CD1c-positive myeloid dendritic cell (primary cell): ENCODE results near the gene PHOSPHO2.

Source experiments
- DNase-seq: peaks from one replicate; pipeline ENCODE4 v3.0.0-alpha.2; 2016; ENCODE audit errors: extremely low spot score

The PHOSPHO2 gene, protein sequence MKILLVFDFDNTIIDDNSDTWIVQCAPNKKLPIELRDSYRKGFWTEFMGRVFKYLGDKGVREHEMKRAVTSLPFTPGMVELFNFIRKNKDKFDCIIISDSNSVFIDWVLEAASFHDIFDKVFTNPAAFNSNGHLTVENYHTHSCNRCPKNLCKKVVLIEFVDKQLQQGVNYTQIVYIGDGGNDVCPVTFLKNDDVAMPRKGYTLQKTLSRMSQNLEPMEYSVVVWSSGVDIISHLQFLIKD

DNA sequence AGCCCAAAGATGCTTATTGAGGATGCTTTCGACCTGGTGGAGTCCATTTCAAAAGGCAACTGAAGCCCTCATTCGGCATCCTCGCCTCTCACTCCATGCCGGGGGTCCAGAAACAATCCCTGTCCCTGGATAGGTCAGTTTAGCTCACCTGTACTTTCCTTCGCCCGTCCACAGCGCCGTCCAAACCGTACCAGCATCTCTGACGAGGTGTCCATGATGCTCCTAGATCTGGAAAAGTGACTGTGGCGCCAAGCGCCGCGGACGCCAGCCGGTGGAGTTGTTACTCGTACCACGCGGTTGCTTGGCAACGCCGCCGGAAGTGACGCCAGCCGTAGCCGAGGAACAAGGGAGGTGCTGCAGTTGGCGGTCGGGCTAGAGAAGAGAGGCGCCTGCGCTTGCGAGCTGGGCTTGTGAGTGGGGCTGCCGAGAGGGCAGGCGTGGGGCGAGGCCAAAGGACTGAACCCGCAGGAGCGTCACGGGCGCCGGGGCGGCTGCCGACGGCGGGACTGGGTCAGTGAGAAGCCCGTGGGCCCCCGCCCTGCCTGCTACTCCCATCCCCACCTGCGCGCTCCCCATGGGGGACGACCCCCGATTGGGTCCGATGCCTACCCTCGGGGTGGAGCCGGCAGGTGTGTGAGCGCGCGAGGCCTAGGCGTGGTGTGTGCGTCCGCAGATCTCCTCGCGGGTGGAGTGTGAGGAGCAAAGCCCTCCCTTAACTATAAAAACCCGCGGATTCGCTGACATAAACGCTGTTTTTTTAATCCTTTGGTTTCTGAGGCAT lies at the start of gene PHOSPHO2, which contains the start of gene CFAP210:
Gene PHOSPHO2, plus strand, starts transcription at position 357 of the 781 bp plus-strand sequence. CDS start 6,503 bp downstream, outside the sequence.
Gene CFAP210, minus strand, starts transcription at position 293 of the 781 bp plus-strand sequence. Its CDS starts 78 bp downstream, at position 215.
- peak; percentile 99 for DNase-seq

DNA sequence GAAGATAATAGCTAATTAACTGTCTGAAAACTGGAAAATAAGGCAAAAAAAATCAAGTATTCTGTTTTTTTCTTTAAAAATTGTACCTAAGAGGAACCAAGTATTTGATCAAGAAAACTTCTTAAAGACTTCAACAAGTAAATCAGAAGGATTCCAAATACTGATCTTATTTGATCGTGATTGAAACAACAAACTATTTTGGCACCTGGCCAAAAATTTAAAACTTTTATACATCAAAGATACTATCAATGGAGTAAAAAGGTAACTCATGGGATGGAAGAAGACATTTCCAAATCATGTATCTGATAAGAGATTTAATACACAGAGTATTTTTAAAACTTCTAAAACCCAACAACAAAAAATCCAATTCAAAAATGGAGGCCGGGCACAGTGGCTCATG lies 46.8 kb upstream of the PHOSPHO2 start:
- no peak for DNase-seq

DNA sequence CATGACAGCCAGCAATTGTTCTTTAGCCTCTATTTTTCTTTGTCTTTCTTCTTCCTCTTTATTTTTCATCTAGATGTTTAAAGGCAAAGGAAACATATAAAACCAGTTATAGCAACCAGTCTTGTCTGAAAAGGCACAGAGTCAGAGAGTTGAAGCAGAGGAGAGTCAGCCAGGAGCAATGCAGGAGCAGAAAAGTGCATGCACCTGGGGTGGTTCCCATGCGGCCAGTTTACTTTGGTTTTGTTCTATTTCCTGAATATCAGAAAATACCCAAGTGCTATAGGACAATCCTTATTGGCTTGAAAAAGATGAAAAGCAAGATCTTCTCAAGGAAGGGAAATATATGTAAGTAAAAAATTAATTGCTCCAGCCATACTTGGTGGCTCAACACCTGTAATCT lies 45.0 kb upstream of the PHOSPHO2 start:
- no peak for DNase-seq

- DNase-seq = no peak
Measured at GRCh38 chr2:169653636-169654035, 40.6 kb upstream of the PHOSPHO2 start.

GRCh38 chr2:169656164-169656563 lies 38.1 kb upstream of the PHOSPHO2 start:
- no peak for DNase-seq

- no peak for DNase-seq
Measured at GRCh38 chr2:169658877-169659276, 35.4 kb upstream of the PHOSPHO2 start.

GRCh38 chr2:169659320-169659719 lies 34.9 kb upstream of the PHOSPHO2 start:
- no peak for DNase-seq

GRCh38 chr2:169661265-169661664 lies 33.0 kb upstream of the PHOSPHO2 start:
- no peak for DNase-seq

DNA sequence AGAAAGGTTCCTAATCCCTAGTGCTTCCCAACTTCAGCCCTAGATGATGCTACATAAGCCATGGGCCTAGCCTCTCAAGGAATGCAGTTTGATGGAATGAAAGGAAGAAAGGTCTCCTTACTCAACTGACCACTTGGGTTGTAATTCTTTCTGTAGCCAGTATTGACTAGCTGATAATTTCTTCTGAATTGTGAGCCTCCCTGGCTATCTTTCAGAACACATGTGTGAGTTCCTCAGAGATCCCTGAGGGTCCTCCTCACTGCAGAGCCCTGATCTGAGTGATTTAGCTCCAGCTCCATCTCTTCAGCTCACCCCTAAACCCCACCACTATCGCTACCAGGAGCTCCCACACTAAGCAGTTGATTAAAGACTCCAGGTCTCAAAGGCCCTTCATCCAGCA lies 31.5 kb upstream of the PHOSPHO2 start:
- no peak for DNase-seq

- DNase-seq = no peak
Measured at GRCh38 chr2:169663247-169663646, 31.0 kb upstream of the PHOSPHO2 start.

DNA sequence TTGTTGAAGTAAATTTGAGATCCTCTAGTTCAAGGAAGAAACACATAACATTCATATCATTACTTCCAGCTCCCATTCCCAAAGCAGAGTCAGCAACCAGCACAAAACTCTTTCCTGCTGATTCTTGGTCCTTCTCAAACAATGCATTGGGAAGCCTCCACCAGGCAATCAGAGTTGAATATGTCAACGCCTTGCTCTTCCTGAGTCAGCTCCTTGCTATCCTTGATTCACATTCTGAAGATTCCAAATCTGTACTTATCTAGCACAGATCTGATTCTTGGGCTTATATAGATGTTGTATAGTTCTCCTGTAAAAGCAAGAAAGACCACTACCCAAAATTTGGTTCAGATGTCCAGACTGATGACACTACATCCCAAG lies 29.7 kb upstream of the PHOSPHO2 start:
- no peak for DNase-seq

DNA sequence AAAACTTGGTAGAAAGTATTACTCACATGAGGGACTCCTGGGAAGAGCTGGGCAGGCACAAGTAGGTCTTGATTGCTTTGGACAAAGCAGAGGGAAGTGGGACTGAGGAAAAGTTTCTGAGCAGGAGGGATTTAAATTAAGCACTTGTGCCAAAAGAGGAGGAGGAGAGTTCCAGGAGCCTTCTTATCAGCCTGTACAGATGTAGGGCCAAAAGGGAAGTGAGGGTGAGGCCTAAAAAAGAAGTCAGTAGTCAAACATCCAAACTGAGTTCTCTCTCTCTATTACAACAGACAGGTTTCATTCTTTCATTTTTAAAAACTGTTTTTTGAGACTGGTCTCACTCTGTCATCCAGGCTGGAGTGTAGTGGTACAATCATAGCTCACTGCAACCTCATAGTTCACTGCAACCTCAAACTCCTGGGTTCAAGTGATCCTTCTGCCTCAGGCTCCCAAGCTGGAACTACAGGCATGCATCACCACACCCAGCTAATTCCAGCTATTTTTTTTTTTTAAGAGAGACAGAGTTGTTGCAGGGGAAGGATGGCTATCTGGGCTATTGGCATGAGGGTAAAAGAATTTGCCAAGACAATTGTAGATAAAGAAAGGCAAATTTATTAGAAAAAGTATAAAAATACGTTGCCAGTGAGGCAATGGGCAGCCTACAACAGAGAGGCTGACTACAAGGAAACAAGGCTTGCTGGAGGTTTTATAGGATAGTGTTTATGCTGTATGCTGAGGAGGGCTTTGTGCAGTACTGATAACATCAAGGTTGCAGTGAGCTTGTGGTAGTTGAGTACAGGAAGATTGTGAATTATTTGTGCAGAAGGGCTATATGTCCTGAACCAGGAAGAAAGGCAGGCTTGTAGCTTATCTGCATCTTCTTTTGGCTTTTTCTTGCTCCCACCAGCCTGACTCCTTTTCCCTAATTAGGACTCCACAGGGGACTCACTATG lies 29.0 kb upstream of the PHOSPHO2 start:
- no peak for DNase-seq

DNA sequence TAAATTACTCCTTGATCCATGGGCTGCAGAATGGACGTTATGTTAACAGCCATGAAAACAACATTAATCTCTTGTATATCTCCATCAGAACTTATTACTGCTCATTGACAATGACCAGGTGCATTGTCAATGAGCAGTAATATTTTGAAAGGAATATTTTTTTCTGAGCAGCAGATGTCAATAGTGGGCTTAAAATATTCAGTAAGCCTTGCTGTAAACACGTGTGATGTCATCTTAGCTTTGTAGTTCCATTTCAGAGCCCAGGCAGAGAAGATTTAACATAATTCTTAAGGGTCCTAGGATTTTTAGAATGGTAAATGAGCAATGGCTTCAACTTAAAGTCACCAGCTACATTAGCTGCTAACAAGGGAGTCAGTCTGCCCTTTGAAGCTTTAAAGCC lies 26.7 kb upstream of the PHOSPHO2 start:
- DNase-seq = no peak

GRCh38 chr2:169670215-169670651 lies 24.0 kb upstream of the PHOSPHO2 start:
- DNase-seq = no peak

DNA sequence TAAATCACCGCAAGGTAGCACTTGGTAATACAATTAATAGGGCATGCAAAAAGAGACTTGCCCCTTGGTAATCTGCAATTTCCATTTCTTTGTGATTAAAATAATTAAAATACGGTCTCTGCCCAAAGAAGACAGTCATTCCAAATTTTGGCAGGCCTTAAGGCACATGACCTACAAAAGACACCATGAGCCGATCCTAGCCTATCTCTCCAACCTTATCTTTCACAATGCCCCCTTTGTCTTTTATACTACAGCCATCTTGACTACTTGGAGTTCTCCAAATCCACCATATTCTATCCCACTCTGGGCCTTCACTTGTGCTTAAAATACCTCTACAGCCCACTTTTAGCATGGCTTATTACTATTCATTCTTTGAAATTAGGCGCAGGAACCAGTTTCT lies 23.3 kb upstream of the PHOSPHO2 start:
- no peak for DNase-seq

DNA sequence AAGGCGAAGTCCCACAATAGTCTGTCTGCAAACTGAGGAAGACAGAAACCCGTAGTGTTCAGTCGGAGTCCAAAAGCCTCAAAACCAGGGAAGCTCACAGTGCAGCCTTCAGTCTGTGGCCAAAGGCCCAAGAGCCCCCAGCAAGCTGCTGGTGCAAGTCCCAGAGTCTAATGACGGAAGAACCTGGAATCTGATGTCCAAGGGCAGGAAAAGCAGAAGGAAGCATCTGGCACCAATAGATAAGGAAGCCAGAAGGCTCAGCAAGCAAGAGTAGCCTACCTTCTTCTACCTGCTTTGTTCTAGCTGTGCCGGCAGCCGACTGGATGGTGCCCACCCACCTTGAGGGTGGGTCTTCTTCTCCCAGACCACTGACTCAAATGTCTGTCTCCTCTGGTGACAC lies 21.9 kb upstream of the PHOSPHO2 start:
- no peak for DNase-seq

GRCh38 chr2:169673106-169673505 lies 21.2 kb upstream of the PHOSPHO2 start:
- no peak for DNase-seq

DNA sequence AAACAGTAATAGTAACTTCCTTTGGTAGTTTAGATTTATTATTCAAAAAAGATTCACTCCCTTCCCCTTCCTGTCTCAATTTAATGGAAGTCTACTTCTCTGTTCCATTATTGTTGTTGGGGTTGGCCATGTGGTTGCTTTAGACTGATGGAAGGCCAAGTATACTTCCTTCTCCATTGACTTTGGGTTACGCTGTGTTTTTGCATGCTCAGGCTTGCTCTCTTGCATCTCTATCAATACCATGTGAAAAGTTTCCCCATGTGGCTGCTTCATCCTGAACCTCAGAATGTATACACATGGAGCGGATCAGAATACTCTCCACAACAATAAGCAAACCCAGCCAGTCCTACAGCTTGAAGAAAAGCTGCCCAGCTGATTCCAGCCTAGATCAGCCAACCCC lies 20.3 kb upstream of the PHOSPHO2 start:
- DNase-seq = no peak

GRCh38 chr2:169676357-169676756 lies 17.9 kb upstream of the PHOSPHO2 start:
- no peak for DNase-seq

DNA sequence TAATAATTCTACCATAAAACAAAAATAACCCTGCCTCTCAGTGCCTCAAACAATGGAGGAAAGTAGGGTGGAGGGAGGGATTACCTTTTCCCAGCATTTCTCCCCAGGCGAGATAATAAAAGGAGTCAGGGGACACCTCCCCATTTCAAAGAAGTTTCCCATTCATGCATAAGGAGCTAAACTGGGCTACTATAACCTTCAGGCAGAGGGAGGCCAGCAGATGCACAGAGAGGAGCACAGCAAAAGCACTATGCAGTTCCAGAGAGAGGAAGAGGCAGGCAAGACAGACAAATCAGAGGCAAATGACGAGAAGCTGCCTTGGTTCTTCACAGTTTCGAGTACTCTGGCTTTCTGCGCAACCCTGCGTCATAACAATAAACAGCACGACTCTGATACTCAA lies 17.4 kb upstream of the PHOSPHO2 start:
- no peak for DNase-seq

- no peak for DNase-seq
Measured at GRCh38 chr2:169683054-169683424, 11.2 kb upstream of the PHOSPHO2 start.
